Pancreas (tissue), 10 donors: ENCODE measurements around the gene THNSL1. TPM values are rescaled to one million over a fixed set of nuclear protein-coding genes. Genes with fewer than 3 reads are reported as not detected.

Experiments used
- ATAC-seq, 4 donors: fragments of 200-7000 bp; cut with Tn5 transposase; one replicate each; pipeline versions ENCODE4 v1.8.0 to v1.9.1; 2020; ENCODE audit warnings: mild to moderate bottlenecking in 4 of 4, moderate library complexity in 4 of 4
- DNase-seq, 6 donors: peaks; one replicate each; pipeline ENCODE4 v3.0.0-alpha.2; 2020
- FAIRE-seq: peaks from 2 replicates; lab custom pipeline; 2012; peaks lifted over from hg19 to GRCh38; lab: Jason Lieb, UNC
- H3K27ac ChIP-seq, 4 donors: fragments of 200-600 bp; sonication (generic); 1 replicate in 3 of 4; 2 replicates in 1 of 4; pipeline versions ENCODE4 v1.5.0 to v1.8.0; 2020
- H3K27me3 ChIP-seq, 4 donors: fragments of 200-600 bp; one replicate each; pipeline ENCODE4 v1.8.0; 2021
- H3K36me3 ChIP-seq, 3 donors: fragments of 200-600 bp; sonication (generic) in 1 of 3; one replicate each; pipeline versions ENCODE4 v1.5.0 to v1.8.0; 2020 to 2021
- H3K4me1 ChIP-seq, 3 donors: fragments of 200-600 bp; one replicate each; pipeline ENCODE4 v1.8.0; 2021
- H3K4me3 ChIP-seq, 4 donors: fragments of 200-600 bp; sonication (generic) in 2 of 4; one replicate each; pipeline versions ENCODE4 v1.5.0 to v1.8.0; 2020 to 2021
- H3K9me3 ChIP-seq, 4 donors: fragments of 200-600 bp; one replicate each; pipeline ENCODE4 v1.8.0; 2021
- WGBS, 2 donors: extraction: QIAGEN DNeasy Blood & Tissue Kit; methylation state at CpG; one replicate each; pipeline ENCODE4 v1.1.7; 2013; 5-methylcytosine and 5-hydroxymethylcytosine counted together
- intact Hi-C, 3 donors: fragments of 100-400 bp; cut with DNase I; formaldehyde crosslinking; loops; one replicate each; pipeline versions ENCODE4 v1.11.1 to v1.14.2; 2022
- polyA plus RNA-seq, 2 donors: library from polyadenylated mRNA; stranded (reverse); fragments of 200-250 nt; gene quantifications; one replicate each; pipeline ENCODE4 v1.2.3, GENCODE V29; 2013
- total RNA-seq, 6 donors: library from RNA; stranded (reverse); fragmentation: NEBNext Ultra II Directional in 4 of 6; extraction: Animal tissue kit (Norgen Biotek cat#: 25700) in 4 of 6; gene quantifications; one replicate each; pipeline versions ENCODE4 v1.2.1 to v1.2.4, GENCODE V29; 2021 to 2023
- TF ChIP-seq, protein P1 (sequence below), 4 donors: fragments of 200-600 bp; sonication (generic) in 3 of 4; IDR thresholded peaks; one replicate each; pipeline versions ENCODE4 v1.5.0 to v1.8.0; 2021; ENCODE audit warnings: antibody characterized with exemption in 4 of 4
- donor health status: healthy with polysubstance abuse.
- donor health status: DM: no; HTN: no; CAD: no; lungs with moderate emphysema.
- donor health status: DM: no; HTN: no; CAD: no.
- donor health status: control.
- donor health status: control.
- donor health status: Bipolar disorder and iron deficiency.
- donor health status: DM: yes; HTN: yes; CAD: no.
- donor health status: DM: no; HTN: no; CAD: no.
- donor health status: DM: no; HTN: no; CAD: no.
- donor health status: DM: yes; HTN: yes; CAD: no.

Gene THNSL1
- total and polyA plus RNA-seq, 8 donors = 1.6 to 4.1 (median 2.9) TPM

DNA sequence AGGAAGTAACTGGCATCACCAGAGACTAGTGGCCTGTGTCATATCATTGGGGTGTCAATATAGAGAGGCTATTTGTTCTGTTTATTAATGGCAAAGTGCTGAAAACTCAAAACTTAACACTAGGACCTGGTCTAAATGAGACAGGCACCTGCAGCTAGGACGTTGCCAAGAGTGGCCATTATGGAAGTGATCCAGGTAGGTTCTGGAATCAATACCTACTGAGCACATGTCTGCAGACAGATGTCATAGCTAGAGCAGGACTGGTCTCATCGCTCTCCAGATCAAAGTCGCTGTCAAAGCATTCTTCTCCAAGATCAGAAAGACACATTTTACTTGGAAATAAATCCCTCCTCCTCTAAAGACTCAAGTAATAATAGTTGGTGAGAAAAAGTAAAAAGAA is 40.3 kb downstream of the THNSL1 start:
- ATAC-seq = no peak
- Histone ChIP-seq H3K27ac (no peak overlapping the region), H3K27me3 (no peaks in the 10 kb centered on the region), H3K4me3 (no peak overlapping the region), H3K4me1 (no peaks in the 10 kb centered on the region), H3K36me3 (no peaks in the 10 kb centered on the region), H3K9me3 (no peaks in the 10 kb centered on the region)
- intact Hi-C loops = no loop called here
- TF ChIP-seq, protein P1, sequence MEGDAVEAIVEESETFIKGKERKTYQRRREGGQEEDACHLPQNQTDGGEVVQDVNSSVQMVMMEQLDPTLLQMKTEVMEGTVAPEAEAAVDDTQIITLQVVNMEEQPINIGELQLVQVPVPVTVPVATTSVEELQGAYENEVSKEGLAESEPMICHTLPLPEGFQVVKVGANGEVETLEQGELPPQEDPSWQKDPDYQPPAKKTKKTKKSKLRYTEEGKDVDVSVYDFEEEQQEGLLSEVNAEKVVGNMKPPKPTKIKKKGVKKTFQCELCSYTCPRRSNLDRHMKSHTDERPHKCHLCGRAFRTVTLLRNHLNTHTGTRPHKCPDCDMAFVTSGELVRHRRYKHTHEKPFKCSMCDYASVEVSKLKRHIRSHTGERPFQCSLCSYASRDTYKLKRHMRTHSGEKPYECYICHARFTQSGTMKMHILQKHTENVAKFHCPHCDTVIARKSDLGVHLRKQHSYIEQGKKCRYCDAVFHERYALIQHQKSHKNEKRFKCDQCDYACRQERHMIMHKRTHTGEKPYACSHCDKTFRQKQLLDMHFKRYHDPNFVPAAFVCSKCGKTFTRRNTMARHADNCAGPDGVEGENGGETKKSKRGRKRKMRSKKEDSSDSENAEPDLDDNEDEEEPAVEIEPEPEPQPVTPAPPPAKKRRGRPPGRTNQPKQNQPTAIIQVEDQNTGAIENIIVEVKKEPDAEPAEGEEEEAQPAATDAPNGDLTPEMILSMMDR (IDR thresholded peaks at IDR 0.05) = no peak
- FAIRE-seq = no peak
- 43 to 47% methylated on average over 3 of the region's 3 CpGs for WGBS, 2 donors
- DNase-seq = no peak

DNA sequence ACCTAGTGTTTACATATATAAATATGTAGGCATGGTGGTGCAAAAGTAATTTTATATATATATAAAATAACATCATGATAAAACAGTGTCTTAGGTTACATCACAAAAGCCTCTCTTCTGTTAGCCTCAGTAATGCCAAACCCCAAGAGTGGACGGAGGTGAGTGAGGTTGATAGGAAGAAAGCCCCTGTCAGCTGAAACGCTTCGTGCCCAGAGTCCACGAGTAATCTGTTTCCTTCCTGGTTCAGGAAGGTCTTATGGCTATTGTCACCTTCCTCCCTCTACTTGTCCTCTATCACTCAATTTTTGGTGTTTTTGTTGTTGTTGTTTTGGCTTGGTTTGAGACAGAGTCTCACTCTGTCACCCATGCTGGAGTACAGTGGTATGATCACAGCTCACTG is 41.5 kb downstream of the THNSL1 start:
- no peak for DNase-seq
- TF ChIP-seq, protein P1 (IDR thresholded peaks at IDR 0.05) = no peak
- Histone ChIP-seq H3K36me3 (no peaks in the 10 kb centered on the region), H3K27ac (no peak overlapping the region), H3K27me3 (no peaks in the 10 kb centered on the region), H3K4me1 (peaks cover 0 to 7% (median 0%) of the 10 kb centered on the region in 3 donors), H3K9me3 (no peaks in the 10 kb centered on the region), H3K4me3 (no peak overlapping the region)
- no peak for ATAC-seq
- intact Hi-C loops = no loop called here
- no peak for FAIRE-seq
- 82 to 84% methylated on average over 4 of the region's 4 CpGs for WGBS, 2 donors

DNA sequence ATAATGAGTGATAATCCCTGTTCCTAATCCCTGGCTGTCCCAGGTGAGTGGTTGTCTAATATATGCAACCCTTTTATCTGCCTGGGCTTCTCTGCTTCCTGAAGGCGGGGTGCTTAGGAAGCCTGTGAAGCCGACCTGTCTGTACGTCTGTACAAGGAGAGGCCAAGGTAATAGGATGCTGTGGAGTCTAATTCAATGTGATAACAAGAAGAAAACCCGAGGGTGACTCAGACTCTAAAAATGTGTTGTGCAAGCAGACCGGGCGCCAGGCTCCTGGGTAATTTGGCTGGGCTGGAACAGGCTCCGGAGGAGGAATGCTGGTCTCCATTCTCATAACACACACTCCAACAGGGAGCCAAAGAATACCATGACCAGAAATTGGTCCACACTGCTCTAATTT is 43.6 kb downstream of the THNSL1 start:
- peak in 5 of 6 donors; percentile 18 to 69 (median 50) for DNase-seq
- TF ChIP-seq, protein P1 (IDR thresholded peaks at IDR 0.05) = no peak
- H3K36me3 ChIP-seq = no peaks in the 10 kb centered on the region
- intact Hi-C loops = no loop called here
- peak; percentile 23 to 52 (median 46) for ATAC-seq
- no peak for FAIRE-seq
- H3K27ac ChIP-seq = peak overlapping the region in 1 of 4 donors; percentile 31
- H3K4me3 ChIP-seq = no peak overlapping the region
- peaks cover 0 to 7% (median 0%) of the 10 kb centered on the region in 3 donors for H3K4me1 ChIP-seq
- 53 to 65% methylated on average over 7 of the region's 7 CpGs for WGBS, 2 donors
- H3K9me3 ChIP-seq = no peaks in the 10 kb centered on the region
- H3K27me3 ChIP-seq = no peaks in the 10 kb centered on the region

DNA sequence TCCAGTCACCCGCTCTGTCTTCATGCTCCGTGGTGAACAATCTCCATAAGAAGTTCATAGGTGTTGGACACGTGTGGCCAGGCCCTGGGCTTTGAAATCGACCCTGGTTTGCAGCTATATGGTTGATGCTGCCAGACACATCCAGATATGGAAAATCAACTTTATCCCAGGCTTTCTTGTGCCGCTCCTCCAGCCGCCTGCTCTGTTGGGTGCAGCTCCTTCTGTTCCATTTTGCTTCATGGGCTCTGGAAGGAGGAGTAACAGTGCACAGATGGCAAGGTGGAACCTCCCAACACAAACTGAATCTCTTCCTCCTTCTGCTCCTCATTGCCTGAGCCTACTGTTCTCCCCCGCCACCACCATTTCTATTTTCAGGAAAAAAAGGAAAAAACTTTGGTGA is 44.7 kb downstream of the THNSL1 start:
- H3K36me3 ChIP-seq = no peaks in the 10 kb centered on the region
- no peak for DNase-seq
- peak overlapping the region in 1 of 4 donors; percentile 95 for H3K27ac ChIP-seq
- FAIRE-seq = no peak
- intact Hi-C loops = no loop called here
- TF ChIP-seq, protein P1 (IDR thresholded peaks at IDR 0.05) = no peak
- H3K4me1 ChIP-seq = peaks cover 0 to 7% (median 0%) of the 10 kb centered on the region in 3 donors
- WGBS, 2 donors = 94 to 97% methylated on average over 7 of the region's 7 CpGs
- H3K27me3 ChIP-seq = no peaks in the 10 kb centered on the region
- no peaks in the 10 kb centered on the region for H3K9me3 ChIP-seq
- no peak for ATAC-seq
- no peak overlapping the region for H3K4me3 ChIP-seq

DNA sequence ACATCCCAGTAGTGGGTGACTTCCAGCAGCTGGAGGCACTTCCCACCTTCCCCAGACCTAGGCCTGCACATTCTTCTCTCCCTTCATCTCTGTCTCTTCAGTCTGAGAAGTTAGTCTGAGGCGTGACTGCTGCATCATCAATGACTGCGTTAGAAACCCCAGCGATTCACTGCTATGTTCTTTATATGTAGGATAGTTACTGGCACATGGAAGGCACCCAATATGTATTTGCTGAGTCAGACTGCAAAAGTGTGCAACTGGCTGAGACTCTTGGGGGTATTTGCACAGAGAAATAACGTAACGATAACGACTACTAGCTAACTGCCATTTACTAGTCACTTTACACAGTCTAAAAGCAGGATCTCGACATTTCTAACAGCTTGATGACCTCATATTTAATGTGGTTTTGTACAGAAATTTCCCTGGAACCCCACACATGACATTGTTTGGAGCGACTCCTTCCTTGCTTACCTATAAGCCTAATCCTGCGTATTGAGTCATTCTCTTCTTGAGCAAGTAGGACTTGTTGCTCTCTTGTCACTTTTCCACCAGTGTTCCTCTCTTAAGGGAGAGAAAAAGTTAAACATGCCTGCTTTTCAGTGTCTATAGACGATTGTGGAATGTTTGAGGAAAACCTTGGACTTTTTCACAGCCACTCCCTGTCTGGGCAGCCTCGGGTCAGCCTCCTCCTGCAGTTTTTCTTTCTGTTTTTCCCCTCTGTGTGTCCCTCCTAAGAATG is 45.5 kb downstream of the THNSL1 start:
- H3K27ac ChIP-seq = peak overlapping the region; percentile 41 to 95 (median 76)
- intact Hi-C loops = no loop called here
- peaks cover 0 to 7% (median 0%) of the 10 kb centered on the region in 3 donors for H3K4me1 ChIP-seq
- TF ChIP-seq, protein P1 (IDR thresholded peaks at IDR 0.05) = no peak
- ATAC-seq (peak in 2 of 4 donors; percentile 15 to 27), DNase-seq (no peak), FAIRE-seq (no peak)
- no peaks in the 10 kb centered on the region for H3K27me3 ChIP-seq
- 71 to 74% methylated on average over 11 of the region's 11 CpGs for WGBS, 2 donors
- H3K36me3 ChIP-seq = no peaks in the 10 kb centered on the region
- H3K4me3 ChIP-seq = peak overlapping the region in 1 of 4 donors; percentile 6
- no peaks in the 10 kb centered on the region for H3K9me3 ChIP-seq
